Posterior cingulate gyrus (tissue), 11 donors: ENCODE measurements around the gene KCNMA1.

ENCODE experiments used
- DNase-seq, 10 donors: peaks; one replicate each; pipeline versions ENCODE4 v3.0.0 to v3.0.0-alpha.2; 2020 to 2021; ENCODE audit warnings: mixed read lengths in 3 of 10
- intact Hi-C: fragments of 100-400 bp; cut with DNase I; formaldehyde crosslinking; loops from one replicate; pipeline ENCODE4 v1.15.1; 2023

Gene KCNMA1

GRCh38 chr10:77073663-77073960 is 564.0 kb downstream of the KCNMA1 start:
- intact Hi-C loops: no loop called here
- no peak for DNase-seq

DNA sequence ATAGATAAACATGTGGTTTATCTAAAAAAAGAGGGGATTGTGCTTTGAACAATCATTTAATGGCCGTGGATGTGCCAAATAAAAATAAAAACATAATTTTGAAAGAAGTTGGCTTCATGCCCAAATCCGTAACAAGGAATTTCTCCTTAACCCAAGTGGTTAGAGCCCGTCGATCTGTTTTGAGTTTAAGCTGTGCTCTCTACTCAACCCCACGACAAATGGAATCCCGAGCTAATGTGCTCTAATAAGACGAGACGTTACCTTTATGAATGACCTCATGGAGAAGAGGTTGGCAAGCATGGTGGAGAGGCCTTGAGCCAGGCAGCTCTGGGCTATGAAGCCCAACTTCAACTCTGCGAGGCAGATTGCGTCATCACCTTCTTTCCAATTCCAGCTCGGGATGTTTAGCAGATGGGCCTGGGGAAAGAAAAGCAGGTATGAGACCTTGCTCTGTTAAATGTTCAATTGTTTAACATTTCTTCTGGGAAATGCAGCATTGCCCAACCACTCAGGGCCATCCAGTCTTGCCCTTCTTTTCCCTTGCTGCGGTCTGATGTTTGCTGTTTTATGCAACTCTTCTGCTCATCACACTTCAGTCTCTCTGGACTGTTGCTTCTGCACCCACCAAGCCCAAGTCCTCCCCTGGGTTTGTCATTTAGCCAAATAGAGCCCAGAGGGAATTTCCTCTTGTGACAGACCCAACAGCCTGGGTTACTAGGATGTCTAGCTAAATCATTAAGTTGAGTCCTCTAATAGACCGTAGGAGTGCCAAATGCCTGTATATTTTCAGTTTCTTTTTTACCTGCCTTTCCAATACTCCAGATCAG is 564.6 kb downstream of the KCNMA1 start:
- DNase-seq: no peak
- intact Hi-C loops: no loop called here

GRCh38 chr10:77072361-77072835 is 565.2 kb downstream of the KCNMA1 start:
- intact Hi-C loops: no loop called here
- DNase-seq: no peak

DNA sequence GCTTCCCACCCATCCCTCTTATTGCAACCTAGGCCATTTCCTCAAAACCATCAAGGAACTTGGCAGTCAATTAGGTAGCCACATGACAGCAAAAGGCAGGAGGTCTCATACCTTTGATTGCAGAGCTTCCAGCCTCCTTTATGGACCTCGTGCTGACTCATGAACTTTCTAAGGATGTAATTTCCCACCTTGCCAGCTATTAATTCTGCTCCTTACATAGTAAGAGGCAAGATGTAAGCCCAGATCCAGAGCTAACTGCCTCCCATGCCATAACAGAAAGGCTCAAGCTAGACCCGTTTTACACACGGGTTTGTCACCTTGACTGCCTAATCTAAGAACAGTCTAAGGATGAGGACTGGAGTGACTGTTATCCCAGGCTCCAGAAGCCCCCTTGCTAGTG is 565.7 kb downstream of the KCNMA1 start:
- intact Hi-C loops: no loop called here
- DNase-seq: no peak

GRCh38 chr10:77071001-77071511 is 566.6 kb downstream of the KCNMA1 start:
- no peak for DNase-seq

GRCh38 chr10:77070346-77070745 is 567.3 kb downstream of the KCNMA1 start:
- intact Hi-C loops: no loop called here
- DNase-seq: no peak

More at GRCh38 chr10:77071001-77071511, 566.6 kb downstream of the KCNMA1 start:
- intact Hi-C loops: no loop called here

GRCh38 chr10:77068969-77069368 is 568.6 kb downstream of the KCNMA1 start:
- intact Hi-C loops: no loop called here
- DNase-seq: no peak

DNA sequence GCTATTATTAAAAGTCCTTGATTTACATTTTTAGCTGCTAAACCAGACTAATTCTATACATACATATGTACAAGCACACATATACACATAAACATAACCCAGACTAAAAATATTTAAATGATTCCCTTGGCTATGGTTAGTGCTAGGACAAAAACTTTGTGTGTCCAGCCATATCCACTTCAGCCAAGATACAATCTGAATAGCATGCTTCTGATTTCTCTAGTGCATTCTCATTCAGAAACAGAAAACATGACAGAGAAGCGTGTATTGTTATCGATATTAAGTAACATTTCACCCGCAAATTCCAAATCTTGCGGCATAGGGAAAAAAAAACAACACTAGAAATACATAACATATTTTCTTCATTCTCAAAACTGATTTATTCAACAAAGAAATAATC is 569.3 kb downstream of the KCNMA1 start:
- intact Hi-C loops: no loop called here
- DNase-seq: no peak

DNA sequence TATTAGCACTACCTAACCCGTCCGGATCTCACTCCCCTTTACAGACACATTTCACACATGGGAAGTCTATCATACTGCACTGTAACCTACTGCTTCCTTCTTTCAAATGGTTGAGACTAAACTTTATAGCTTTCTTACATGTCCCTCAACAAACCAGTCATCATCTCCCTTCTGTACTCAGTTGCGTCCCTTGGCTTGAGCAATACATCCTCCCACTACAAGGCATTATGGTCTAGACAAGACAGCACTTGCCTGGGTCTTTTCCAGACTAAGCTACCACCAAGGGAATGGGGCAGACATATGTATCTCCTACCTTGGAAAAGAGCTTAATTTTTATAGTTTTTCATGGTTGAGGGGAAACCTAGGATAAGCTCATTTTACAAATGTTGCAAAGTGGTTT is 575.2 kb downstream of the KCNMA1 start:
- intact Hi-C loops: no loop called here
- no peak for DNase-seq

- DNase-seq: no peak
- intact Hi-C loops: no loop called here
Observed at GRCh38 chr10:77060913-77061312, 576.7 kb downstream of the KCNMA1 start.

DNA sequence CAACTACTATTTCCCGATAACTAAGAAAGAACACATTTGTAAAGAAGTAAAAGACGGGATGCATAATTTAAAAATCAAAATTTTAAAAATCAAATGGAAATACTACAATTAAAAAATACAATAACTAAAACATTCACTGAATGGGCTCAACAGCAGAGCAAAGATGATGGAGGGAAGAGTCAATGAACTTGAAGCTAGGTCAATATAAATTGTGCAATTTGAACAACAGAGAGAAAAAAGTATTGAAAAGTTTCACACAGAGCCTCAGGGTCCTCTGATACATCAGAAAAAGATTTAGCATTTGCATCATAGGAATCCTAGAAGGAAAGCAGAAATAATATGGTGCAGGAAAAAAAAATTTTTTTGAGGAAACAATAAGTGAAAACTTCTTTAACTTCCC is 581.0 kb downstream of the KCNMA1 start:
- intact Hi-C loops: no loop called here
- no peak for DNase-seq

DNA sequence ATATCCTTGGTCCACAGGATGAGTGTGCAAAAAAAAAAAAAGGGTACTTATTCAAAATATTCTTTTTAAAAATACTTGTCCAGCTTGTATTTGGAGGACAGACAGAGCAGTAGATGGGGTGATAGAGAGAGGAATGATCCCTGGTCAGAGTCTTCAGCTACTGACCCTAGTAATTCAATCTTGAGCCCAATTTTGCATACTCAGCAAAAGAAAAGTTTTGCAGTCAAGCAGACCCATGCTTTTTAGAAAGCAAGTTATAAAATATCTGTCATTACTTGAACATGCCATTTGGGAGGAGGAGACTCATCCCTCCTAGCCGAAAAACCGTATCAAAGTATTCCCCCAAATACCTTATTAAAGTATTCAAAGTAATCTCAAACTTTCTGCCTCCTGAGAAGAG is 585.0 kb downstream of the KCNMA1 start:
- DNase-seq: no peak
- intact Hi-C loops: no loop called here

GRCh38 chr10:77051837-77052236 is 585.8 kb downstream of the KCNMA1 start:
- DNase-seq: no peak
- intact Hi-C loops: no loop called here

DNA sequence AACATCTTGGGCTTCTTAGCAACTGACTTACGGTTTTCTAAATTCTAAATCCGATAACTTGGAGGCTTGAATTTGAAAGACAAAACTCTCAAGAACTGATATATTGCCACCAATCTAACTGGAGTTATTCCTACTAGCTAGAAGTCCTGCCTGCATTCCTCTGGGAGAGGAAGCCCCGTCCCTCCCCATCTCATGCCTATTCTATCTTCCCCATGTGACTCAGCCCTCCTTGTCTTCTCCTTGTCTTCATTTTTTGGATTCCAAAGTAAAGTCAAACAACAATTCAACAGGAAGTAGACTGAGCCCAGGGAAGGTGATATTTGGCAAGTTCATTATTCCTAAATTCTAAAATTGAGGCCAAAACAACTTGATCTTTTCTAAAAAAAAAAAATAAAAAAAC is 587.7 kb downstream of the KCNMA1 start:
- intact Hi-C loops: no loop called here
- DNase-seq: no peak

- intact Hi-C loops: no loop called here
- DNase-seq: no peak
Observed at GRCh38 chr10:77049146-77049545, 588.5 kb downstream of the KCNMA1 start.

DNA sequence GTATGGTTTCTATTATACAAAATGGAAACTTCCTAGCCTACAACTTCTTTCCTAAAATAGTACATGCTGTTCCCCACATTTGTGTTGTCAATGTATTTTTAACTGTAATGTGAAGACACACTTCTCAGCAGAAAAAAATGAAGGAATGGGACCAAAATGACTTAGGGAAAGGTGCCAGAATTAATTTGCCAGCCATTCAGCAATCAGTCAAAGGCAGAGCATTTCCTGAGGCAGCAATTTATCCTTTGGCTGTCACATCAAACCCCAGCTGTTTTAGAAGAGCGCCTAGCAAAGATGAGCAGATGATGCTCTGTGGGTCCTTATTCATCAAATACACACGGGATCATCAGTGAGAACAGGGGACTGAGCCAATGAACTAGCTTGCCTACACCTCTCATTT is 592.5 kb downstream of the KCNMA1 start:
- intact Hi-C loops: no loop called here
- no peak for DNase-seq

DNA sequence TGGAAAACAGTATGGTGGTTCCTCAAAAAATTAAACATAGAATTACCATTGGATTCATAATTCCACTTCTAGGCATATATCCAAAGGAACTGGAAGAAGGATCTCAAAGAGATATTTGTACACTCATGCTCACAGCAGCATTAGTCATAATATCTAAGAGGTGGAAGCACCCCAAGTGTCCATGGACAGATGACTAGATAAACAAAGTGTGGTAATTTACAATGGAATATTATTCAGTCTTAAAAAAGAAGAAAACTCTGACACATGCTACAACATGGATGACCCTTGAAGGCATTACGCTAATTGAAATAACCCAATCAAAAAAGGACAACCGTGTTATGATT is 594.2 kb downstream of the KCNMA1 start:
- intact Hi-C loops: no loop called here
- no peak for DNase-seq

DNA sequence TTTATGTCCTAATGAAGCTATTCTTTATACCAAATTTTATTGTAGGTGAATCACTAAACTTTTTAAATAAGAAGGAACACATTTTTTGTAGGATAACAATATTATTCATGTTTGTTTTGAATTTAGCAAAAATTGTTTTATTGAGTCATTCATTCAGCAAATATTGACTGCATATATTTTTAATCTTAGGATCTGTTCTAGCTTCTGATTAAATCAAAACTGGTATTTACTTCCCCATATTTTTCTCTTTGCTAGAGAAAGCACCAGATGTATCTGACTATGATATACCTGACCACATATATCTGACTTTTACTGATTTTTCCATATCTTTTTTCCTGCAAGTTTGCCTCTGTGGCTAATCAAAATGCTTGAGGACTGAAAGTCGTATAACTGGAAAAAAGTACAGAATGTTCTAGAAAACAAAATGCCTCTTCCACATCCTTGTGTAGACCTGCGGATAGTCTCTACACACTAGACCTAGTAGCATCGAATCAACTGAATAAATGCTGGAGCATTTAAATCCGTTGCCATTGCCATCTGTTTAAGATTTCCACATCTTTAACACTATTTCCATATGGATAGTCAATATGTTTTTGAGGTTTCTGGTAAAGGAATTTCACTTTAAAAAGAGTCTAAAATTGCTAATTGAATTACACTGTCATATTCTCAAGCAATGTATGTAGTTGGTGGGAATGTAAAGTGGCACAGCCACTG is 594.7 kb downstream of the KCNMA1 start:
- intact Hi-C loops: no loop called here
- no peak for DNase-seq

- DNase-seq: no peak
- intact Hi-C loops: no loop called here
Observed at GRCh38 chr10:77041636-77042258, 595.9 kb downstream of the KCNMA1 start.

- intact Hi-C loops: no loop called here
- no peak for DNase-seq
Observed at GRCh38 chr10:77038407-77038806, 599.2 kb downstream of the KCNMA1 start.

DNA sequence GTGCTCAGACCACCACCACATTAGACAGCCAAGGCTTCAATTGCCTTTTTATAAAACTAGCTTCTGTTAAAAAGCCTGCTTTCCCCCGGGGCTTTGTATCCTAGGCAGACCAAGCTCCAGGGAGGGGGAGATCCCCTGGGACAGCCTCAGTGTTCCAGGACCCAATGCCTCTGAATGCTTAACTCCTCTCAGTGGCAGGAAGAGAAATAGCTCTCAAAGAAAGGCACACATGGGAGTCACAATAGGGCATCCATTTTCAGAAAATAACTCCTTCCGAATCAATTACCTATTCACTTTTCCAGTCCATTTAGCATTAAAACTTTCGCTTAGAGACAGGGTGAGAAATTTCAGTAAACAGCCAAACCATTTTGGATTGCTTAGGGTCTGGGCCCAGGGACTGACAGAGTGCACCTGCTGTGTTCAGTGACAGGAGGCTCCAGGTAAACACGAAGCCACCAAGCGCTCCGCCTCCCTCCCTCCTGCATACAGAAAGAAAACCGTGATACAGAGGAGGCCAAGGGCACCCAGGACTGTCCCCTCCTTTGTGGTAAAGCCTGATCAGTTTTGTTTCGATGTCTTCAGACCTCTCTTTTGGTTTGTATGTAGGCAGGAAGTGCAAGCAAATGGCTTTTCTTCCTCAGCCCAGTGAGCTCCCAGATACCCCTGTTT is 599.7 kb downstream of the KCNMA1 start:
- DNase-seq: no peak
- intact Hi-C loops: no loop called here
